NCI-H2107 treated with DMSO at 0.1 percent for 48 hours (cell line): ENCODE results near the gene VN1R5.
"Not testable (repeated sequence)": the region's sequence is repeated elsewhere in the genome, so short reads cannot be mapped to it uniquely, and the experiment has no call there.

Experiments used
- DNase-seq: peaks from one replicate; lab custom pipeline; 2025; ENCODE audit not compliant: unreplicated experiment; lab: John Stamatoyannopoulos, UW

Gene VN1R5

DNA sequence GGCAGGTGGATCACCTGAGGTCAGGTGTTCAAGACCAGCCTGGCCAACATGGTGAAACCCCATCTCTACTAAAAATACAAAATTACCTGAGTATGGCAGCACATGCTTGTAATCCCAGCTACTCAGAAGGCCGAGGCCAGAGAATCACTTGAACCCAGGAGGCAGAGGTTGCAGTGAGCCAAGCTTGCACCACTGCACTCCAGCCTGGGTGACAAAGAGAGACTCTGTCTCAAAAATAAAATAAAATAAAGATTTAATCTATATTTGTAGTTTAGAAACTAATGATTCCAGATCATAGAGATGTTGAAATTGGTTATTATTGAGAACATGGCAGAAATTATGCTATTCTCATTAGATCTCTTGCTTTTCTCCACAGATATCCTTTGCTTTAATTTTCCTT is at the start of gene VN1R5:
Gene VN1R5, plus strand, starts transcription at position 301 of the 400 bp plus-strand sequence.
- DNase-seq = not testable (repeated sequence)

GRCh38 chr1:247209396-247209795 is 46.5 kb upstream of the VN1R5 start:
- DNase-seq = no peak

DNA sequence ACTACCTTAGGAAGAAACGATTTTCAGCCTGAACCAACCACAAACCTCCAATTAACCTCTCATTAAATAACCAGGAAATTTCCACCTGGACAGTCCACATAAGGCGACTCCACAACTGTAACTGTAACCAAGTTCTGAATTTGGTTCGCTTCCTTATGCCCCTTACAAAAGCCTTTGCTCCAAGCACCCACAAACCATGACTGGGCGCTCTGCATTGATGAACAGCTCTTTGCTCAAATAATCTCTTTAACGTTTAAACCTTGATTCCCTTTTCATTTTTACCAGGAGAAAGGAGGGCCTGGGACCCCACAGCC is 45.9 kb upstream of the VN1R5 start:
- DNase-seq = no peak

DNA sequence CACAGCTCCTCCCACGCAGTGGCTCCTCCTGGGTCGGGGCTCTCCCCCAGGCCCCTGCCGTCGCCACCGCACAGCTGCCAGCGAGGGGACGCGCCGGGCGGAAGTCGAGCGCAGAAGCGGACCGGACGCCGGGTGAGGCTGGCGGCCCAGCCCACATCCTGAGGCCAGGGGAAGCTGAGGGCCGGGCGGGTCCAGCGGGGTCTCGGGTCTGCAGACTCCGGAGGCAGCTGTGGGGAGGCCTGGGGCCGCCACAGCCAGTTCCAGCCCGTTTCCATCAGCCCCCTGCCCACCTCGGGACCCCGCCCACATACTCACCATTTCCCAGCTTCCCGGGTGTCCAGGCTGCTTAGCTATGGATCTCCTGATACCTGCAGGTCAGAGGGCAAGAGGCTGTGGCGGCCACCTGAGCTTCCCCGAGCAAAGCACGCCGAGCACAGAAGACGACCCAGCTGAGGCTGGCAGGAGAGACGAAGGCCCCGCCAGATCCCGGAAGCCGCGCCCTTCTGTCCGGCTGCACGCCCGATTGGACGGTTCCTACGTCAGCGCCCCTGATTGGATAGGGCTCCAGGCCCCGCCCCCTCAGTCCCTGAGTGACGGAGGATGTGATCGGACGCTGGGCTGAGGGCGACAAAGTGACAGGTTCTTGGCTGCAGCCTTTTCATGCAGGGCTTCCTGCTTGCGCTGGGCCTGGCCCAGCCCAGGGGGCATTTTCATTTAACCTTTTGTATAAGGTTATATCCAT is 45.3 kb upstream of the VN1R5 start:
- peak; percentile 92 for DNase-seq

DNA sequence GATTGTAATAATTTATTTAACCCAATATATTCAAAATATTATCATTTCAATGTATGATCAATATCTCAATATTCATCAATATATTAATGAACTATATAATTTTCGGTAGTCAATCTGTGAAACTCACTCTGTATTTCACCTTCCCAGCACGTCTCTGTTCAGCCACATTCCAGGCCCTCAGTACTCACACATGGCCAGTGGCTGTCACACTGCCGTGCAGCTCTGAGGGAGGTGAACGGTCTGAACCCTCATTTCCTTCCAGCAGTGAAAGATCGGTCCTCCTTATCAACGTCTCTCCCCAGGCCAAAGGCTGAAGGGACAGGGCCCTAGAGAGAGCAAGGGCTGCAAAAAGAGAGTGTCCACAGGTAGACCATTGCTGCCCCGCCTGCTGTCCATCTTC is 44.5 kb upstream of the VN1R5 start:
- no peak for DNase-seq

GRCh38 chr1:247212012-247212411 is 43.9 kb upstream of the VN1R5 start:
- DNase-seq = no peak

DNA sequence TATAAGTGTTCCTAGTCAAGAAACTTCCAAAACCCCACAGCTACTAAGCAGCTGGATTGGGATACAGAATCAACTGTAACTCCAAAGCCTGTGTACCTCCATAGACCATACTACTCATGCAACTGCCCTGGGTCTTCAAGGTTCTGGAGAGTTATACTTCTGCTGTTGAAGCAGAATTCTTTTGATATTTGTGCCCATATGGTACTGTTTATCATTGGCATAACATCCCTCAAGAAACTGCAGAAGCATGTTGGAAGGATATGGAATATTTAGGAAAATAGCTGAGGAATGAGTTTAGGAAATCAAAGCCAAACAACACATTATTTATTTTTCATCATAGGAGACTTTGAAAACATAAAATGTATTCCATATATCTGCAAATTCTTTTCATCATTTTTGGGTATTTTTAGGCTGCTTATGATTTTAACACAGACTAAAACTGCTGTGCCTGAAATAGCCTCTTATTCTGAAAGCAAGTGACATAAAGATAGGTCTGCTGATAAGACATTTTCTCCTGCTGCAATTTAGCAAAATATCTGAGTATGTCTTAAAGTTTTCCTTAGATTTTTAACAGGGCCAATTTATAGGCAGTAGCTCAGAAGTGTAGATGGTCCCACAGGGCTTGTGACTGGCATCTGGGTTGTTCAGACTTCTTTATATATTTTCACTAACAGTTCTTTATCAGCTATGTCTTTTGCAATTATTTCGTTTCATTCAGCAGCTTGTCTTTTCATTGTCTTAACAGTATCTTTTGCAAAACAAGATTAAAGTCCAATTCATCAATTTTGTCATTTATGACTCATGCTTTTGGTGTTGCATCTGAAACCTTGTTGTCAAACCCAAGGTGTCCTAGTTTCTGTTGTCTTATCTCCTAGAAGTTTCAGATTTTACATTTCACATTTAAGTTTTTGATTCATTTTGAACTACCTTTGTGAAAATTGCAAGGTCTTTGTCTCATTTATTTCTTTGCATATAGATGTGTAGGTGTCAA is 43.0 kb upstream of the VN1R5 start:
- DNase-seq = no peak

DNA sequence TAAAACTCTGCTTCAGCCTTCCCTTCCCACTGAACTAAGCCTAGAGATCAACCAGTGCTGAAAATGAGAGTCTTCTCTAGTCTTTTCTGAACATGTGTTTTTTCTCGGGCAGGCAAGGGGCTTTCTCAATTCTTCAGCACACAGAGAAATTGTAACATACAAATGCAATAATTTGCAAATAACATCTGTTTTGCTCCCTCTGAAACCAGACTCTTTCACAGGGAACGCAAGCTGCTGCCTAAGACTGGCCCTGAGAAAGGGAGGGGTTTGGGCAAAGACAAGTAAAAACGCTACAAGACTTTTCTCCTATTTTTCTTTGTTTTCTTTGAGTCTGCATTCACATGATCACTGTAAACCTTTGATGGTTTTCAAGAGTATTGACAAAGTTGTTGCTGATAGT is 39.6 kb upstream of the VN1R5 start:
- no peak for DNase-seq

- DNase-seq = no peak
These were observed 37.7 kb upstream of the VN1R5 start for GRCh38 chr1:247218121-247218651.

DNA sequence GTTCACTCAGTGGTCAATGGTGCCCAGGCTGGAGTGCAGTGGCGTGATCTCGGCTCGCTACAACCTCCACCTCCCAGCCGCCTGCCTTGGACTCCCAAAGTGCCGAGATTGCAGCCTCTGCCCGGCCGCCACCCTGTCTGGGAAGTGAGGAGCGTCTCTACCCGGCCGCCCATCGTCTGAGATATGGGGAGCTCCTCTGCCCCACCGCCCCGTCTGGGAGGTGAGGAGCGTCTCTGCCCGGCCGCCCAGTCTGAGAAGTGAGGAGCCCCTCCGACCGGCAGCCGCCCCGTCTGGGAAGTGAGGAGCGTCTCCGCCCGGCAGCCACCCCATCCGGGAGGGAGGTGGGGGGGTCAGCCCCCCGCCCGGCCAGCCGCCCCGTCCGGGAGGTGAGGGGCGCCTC is 35.6 kb upstream of the VN1R5 start:
- DNase-seq = not testable (repeated sequence)

DNA sequence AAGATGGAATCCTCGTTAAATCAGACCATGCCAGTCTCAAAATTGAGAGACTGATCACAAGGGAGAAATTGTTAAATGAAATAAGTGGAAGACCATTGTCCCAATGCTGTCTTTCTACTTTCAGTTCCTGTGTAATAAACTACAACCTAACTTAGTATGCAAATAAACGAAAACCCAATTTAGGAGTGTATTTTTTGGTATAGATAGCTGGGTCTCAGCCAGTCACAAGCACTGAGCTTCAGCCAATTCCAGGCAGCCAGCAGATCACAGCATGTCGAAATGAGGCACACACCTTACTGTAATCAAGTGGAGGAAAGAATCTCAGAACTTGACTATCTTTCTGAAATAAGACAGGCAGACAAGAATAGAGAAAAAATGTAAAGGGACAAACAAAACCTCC is 33.0 kb upstream of the VN1R5 start:
- DNase-seq = no peak

GRCh38 chr1:247224822-247225221 is 31.1 kb upstream of the VN1R5 start:
- DNase-seq = no peak

DNA sequence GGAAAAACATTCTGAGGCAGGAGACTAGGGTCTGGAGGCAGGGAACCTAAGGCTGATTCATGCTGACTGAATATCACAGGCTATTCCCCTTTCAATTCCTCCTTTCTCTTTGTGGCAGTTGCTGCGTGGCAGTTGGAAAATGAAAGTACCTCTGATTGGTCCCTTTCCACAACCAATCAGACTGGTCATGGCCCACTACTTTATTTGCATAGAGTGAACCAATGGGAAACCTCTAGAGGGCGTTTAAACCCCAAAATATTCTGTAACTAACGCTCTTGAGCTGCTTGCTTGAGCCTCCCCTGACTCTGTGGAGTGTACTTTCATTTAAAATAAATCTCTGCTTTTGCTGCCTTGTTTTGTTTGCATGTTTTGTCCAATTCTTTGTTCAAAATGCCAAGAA is 27.7 kb upstream of the VN1R5 start:
- no peak for DNase-seq

GRCh38 chr1:247241691-247242090 is 14.2 kb upstream of the VN1R5 start:
- no peak for DNase-seq

DNA sequence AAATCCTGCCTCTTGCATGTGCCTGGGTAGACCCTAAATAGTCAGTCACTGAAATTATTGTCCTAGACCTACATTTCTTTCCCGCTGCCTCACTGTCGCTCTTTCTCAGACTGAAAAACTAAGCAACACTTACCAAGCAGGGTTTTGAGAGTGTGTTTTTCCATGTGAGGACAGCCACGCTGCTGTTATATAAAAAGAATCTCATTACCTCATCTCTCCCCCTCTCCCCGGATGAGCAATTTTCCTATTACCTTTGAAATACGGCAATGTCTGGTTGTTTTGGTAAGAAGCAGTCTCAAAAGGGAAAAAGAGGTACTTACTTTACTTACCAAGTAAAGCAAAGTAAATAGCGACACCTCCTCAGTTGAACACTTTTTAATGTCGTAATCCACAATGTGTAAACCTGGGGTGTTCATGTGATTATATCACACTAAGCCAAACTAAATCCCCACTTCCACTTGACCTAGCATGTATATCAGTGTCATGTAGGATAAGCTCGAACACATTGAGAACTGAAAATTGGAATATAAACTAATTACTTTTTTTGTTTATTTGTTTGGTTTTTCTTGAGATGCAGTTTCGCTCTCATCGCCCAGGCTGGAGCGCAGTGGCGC is 12.2 kb upstream of the VN1R5 start:
- DNase-seq = no peak

- DNase-seq = no peak
These were observed 9.4 kb upstream of the VN1R5 start for GRCh38 chr1:247246325-247247115.

DNA sequence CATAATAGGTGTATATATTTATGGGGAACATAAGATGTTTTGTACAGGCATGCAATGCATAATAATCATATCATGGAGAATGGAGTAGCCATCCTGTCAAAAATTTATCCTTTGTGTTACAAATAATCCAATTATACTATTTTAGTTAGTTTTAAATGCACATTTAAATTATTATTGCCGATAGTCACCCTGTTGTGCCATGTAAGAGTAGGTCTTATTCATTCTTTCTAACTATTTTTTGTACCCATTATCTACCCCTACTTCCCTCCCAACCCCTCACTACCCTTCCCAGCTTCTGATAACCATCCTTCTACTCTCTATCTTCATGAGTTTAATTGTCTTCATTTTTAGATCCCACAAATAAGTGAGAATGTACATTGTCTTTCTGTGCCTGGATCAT is 8.3 kb upstream of the VN1R5 start:
- DNase-seq = no peak

DNA sequence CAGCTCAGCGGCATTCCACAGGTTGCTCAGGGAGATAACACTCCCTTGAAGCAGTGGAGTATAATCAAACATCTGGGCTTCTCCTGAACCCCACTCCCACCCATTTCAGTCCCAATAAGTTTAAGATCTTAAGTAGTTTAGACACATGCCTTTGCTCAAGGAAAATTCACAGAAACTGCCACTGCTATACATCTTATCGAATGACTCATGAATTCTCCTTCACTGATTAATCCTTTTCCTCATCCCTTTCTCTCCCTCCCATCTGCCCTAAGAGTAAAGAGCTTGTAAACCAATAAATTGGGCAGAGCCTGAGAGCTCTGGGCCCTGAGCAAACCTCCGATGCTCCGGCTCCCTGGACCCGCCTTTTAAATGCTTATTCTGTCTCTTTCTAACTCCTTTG is 10.2 kb downstream of the VN1R5 start:
- DNase-seq = no peak

DNA sequence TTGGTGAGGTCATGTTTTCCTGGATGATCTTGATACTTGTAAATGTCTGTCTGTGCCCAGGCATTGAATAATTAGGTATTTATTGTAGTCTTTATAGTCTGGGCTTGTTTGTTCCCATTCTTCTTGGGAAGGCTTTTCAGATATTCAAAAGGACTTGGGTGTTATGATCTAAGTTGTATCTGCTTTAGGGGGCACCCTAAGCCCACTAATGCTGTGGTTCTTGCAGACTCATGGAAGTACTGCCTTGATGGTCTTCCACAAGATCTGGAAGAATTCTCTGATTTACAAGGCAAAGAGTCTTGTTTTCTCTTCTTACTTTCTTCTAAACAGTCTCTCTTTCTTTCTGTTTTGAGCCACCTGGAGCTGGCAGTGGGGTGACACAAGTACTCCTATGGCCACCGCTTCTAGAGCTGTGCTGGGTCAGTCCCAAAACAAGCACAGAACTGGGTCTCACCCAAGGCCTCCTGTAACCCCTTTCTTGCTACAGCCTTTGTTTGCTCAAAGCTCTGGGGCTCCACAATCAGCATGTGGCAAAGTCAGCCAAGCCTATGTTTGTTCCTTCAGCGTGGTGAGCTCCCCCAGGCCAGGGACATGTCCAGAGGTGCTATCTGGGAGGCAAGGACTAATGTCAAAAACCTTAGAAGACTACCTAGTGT is 12.6 kb downstream of the VN1R5 start:
- DNase-seq = no peak

DNA sequence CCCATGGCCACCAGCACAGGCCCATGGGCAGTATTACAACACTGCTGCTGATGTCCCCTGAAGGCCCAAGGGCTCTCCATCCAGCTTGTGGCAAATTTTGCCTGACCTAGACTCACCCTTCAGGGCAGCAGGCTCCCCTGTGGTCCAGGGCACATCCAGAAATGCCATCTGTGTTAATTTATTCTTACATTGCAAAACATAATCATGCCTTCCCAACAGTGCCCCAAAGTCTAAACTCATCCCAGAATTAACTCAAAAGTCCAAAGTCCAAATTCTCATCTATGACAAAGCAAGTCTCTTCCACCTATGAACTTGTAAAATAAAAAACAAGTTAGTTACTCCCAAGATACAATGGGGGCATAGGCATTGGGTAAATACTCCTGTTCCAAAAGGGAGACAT is 13.3 kb downstream of the VN1R5 start:
- DNase-seq = no peak
